Right cardiac atrium (tissue), 5 donors: ENCODE data around the gene RRAS2. TPM values are rescaled to one million over a fixed set of nuclear protein-coding genes. Genes with fewer than 3 reads are reported as not detected.

ENCODE experiments used
- ATAC-seq, 2 donors: fragments of 200-7000 bp; cut with Tn5 transposase; one replicate each; pipeline versions ENCODE4 v1.8.0 to v1.9.1; 2020; ENCODE audit warnings: moderate library complexity in 2 of 2, mild to moderate bottlenecking in 1 of 2
- DNase-seq, 3 donors: peaks; one replicate each; pipeline ENCODE4 v3.0.0-alpha.2; 2020
- H3K27ac ChIP-seq: one replicate; pipeline ENCODE4 v1.5.1; 2013; ENCODE audit warnings: mild to moderate bottlenecking, low read length, control low read depth, moderate library complexity
- H3K27me3 ChIP-seq: one replicate; pipeline ENCODE4 v1.6.1; 2013; ENCODE audit not compliant: control insufficient read depth, insufficient read depth
- H3K4me1 ChIP-seq: one replicate; pipeline ENCODE4 v1.6.1; 2013; ENCODE audit warnings: low read length; ENCODE audit not compliant: control insufficient read depth, insufficient read depth
- H3K4me3 ChIP-seq: one replicate; pipeline ENCODE4 v1.5.1; 2013; ENCODE audit warnings: low read length, control low read depth
- H3K9me3 ChIP-seq: one replicate; pipeline ENCODE4 v1.6.1; 2013; ENCODE audit warnings: low read length; ENCODE audit not compliant: control insufficient read depth
- whole genome bisulfite sequencing: extraction: QIAGEN DNeasy Blood & Tissue Kit; methylation state at CpG from one replicate; pipeline ENCODE4 v1.1.7; 2013; 5-methylcytosine and 5-hydroxymethylcytosine counted together
- intact Hi-C, 4 donors: fragments of 100-400 bp; cut with DNase I; formaldehyde crosslinking; loops; one replicate each; pipeline versions ENCODE4 v1.11.0 to v1.14.0; 2022 to 2023
- polyA plus RNA-seq: library from polyadenylated mRNA; stranded (reverse); fragments of 200-250 nt; gene quantifications from one replicate; pipeline ENCODE4 v1.2.3, GENCODE V29; 2013
- total RNA-seq, 4 donors: library from RNA; stranded (reverse); fragmentation: NEBNext Ultra II Directional; extraction: Animal tissue kit (Norgen Biotek cat#: 25700); gene quantifications; one replicate each; pipeline ENCODE4 v1.2.1, GENCODE V29; 2021
- donor health status: healthy with polysubstance abuse.
- donor health status: DM: no; HTN: yes; CAD: no.
- donor health status: DM: no; HTN: no; CAD: no.
- donor health status: DM: no; HTN: yes; CAD: no; lungs with severe emphysema.
- donor health status: DM: yes; HTN: yes; CAD: no.

Gene RRAS2
- total and polyA plus RNA-seq, 5 donors: 23.9 to 32.7 (median 28.2) TPM

- Histone ChIP-seq H3K4me1 (peaks cover 6% of the 10 kb centered on the region), H3K4me3 (no peak overlapping the region), H3K27me3 (no peaks in the 10 kb centered on the region), H3K27ac (no peak overlapping the region), H3K9me3 (no peaks in the 10 kb centered on the region)
- DNase-seq: no peak
- intact Hi-C loops: no loop called here
- 78% methylated on average over 2 of the region's 2 CpGs for WGBS
- no peak for ATAC-seq
Measured at GRCh38 chr11:14336507-14337503, 22.2 kb downstream of the RRAS2 start.

- intact Hi-C loops: no loop called here
- Histone ChIP-seq H3K4me1 (peaks cover 6% of the 10 kb centered on the region), H3K4me3 (no peak overlapping the region), H3K9me3 (no peaks in the 10 kb centered on the region), H3K27me3 (no peaks in the 10 kb centered on the region), H3K27ac (no peak overlapping the region)
- ATAC-seq: no peak
- DNase-seq: no peak
- 48% methylated on average over 1 of the region's 1 CpG for WGBS
Measured at GRCh38 chr11:14335712-14336111, 23.3 kb downstream of the RRAS2 start.

GRCh38 chr11:14334893-14335292 lies 24.1 kb downstream of the RRAS2 start:
- 82% methylated on average over 2 of the region's 2 CpGs for WGBS
- no peak for ATAC-seq
- Histone ChIP-seq H3K27ac (no peak overlapping the region), H3K9me3 (no peaks in the 10 kb centered on the region), H3K27me3 (no peaks in the 10 kb centered on the region), H3K4me1 (peaks cover 6% of the 10 kb centered on the region), H3K4me3 (no peak overlapping the region)
- intact Hi-C loops: no loop called here
- DNase-seq: no peak

DNA sequence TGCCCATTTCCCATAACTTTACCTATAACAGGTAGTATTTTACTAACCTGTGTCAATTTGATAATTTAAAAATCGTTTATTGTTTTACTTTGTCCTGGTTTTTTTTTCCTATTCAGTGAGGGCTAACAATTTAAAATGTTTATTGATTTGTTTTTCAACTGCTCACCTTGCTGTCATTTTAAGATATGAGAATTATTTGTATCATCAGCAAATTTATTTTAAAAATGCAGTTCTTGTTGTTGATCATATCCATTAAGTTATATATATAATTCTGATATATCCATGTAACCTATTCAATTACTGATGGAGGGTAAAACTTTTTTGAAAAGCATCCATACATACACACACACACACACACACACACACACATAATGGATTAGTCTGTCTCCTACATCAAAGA lies 24.8 kb downstream of the RRAS2 start:
- Histone ChIP-seq H3K4me1 (peaks cover 6% of the 10 kb centered on the region), H3K27ac (no peak overlapping the region), H3K4me3 (no peak overlapping the region), H3K27me3 (no peaks in the 10 kb centered on the region), H3K9me3 (no peaks in the 10 kb centered on the region)
- no peak for DNase-seq
- WGBS: 95% methylated on average over 1 of the region's 1 CpG
- intact Hi-C loops: no loop called here
- no peak for ATAC-seq

DNA sequence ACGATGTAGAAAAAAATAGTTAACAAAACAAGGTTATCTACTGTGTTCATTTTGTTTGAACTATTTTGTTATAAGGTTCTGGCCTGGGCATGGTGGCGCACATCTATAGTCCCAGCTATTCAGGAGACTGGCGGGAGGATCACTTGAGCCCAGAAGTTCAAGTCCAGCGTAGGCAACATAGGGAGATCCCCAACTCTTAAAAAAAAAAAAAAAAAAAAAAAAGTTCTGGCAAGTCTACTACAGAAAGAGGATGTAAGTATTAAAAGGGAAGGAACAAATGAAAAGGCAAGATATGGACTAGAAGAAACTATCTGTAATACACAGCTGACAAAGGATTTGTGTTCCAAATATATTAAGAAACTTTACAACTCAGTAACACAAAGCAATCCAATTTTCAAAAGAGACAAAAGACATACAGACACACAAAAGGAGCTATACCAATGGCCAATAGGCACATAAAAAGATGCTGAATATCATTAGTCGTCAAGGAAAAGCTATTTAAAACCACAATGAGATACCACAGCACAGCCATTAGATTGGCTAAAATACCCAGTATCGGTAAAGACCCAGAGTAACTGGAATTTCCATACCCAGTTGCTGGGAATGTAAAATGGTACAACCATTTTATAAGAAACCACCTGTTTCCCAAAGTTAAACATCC lies 27.4 kb downstream of the RRAS2 start:
- WGBS: 67% methylated on average over 6 of the region's 6 CpGs

DNA sequence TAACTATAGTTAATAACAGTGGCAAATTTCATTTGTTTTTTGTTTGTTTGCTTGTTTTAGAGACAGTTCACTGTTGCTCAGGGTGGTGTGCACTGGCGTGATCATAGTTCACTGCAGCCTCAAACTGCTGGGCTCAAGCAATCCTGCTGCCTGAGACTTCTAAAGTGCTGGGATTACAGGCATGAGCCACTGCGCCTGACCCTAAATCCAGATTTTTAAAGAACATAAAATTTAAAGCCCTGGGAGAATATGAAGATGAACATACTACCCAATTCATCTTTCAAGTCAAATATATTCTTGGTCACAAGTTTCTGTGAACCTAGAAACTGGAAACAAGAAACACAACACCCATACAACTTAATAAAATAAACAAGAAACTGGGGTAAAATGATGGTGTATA lies 28.1 kb downstream of the RRAS2 start:
- Histone ChIP-seq H3K9me3 (no peaks in the 10 kb centered on the region), H3K4me1 (peaks cover 5% of the 10 kb centered on the region), H3K27me3 (no peaks in the 10 kb centered on the region), H3K27ac (no peak overlapping the region), H3K4me3 (no peak overlapping the region)
- no peak for DNase-seq
- WGBS: 94% methylated on average over 2 of the region's 2 CpGs
- ATAC-seq: no peak
- intact Hi-C loops: no loop called here

More for the DNA sequence above, 27.4 kb downstream of the RRAS2 start:
- Histone ChIP-seq H3K4me3 (no peak overlapping the region), H3K27ac (no peak overlapping the region), H3K9me3 (no peaks in the 10 kb centered on the region), H3K4me1 (peaks cover 6% of the 10 kb centered on the region), H3K27me3 (no peaks in the 10 kb centered on the region)
- ATAC-seq (no peak), DNase-seq (no peak)
- intact Hi-C loops: no loop called here

GRCh38 chr11:14329702-14330101 lies 29.3 kb downstream of the RRAS2 start:
- intact Hi-C loops: no loop called here
- ATAC-seq (no peak), DNase-seq (no peak)
- Histone ChIP-seq H3K27me3 (no peaks in the 10 kb centered on the region), H3K4me1 (peaks cover under 1% of the 10 kb centered on the region), H3K27ac (no peak overlapping the region), H3K9me3 (no peaks in the 10 kb centered on the region), H3K4me3 (no peak overlapping the region)
- WGBS: 94% methylated on average over 2 of the region's 2 CpGs

DNA sequence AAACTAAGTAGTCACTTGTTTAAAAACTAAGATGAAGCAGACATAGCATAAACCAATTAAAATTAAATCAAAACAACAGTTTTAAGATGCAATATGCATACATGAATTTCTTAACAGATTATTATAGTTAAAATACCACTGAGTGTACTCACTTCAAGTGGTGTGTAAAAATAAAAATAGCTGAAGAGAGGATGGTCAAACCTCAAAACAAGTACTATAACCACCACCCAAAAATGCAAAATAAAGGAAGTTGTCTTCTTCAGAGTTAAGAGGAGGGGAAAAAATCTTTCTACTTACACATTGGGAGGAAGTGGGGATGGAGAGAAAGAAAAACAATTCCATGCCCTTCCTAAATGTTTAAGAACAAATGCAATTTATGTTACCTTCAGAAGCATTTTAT lies 31.9 kb downstream of the RRAS2 start:
- intact Hi-C loops: no loop called here
- Histone ChIP-seq H3K4me3 (no peak overlapping the region), H3K4me1 (peaks cover 2% of the 10 kb centered on the region), H3K27me3 (no peaks in the 10 kb centered on the region), H3K27ac (no peak overlapping the region), H3K9me3 (no peaks in the 10 kb centered on the region)
- DNase-seq (no peak), ATAC-seq (no peak)

DNA sequence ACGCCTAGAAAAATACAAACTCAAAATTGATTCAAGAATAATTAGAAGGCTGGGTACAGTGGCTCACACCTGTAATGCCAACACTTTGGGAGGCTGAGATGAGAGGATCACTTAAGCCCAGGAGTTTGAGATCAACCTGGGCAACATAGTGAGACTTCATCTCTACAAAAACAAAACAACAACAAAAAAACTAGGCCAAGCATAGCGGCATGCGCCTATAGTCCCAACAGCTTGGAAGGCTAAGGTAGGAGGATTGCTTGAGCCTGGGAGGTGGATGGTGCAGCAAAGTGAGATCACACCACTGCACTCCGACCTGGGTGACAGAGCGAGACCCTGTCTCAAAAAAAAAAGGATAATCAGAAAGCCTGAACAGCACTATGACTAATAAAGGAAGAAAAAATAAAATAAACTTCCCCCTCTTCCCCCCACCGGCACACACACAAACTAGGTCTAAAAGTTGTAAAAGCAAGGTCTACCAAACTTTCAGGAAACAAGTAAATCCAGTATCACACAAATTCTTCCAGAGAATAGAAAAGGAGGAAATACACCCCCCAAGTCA lies 35.8 kb downstream of the RRAS2 start:
- no peak for ATAC-seq
- WGBS: 85% methylated on average over 6 of the region's 6 CpGs
- intact Hi-C loops: no loop called here

DNA sequence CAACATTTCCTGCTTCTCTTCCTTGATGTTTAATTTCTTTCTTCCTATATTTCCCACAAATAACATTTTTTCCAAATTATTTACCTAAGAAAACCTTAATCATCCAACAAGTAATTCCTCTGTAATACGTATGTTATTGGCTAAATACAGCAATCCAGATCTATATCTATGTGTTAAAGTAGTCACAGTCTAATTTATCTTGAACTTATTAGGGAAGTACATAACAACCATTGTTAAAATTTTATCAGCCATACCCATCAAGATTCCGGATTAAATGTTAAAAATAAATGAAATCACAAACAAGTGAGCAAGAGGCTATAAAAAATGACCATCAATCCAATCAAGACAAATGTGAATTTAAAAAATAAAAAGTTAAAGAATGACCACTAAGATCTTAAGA lies 36.5 kb downstream of the RRAS2 start:
- intact Hi-C loops: no loop called here
- no peak overlapping the region for H3K4me3 ChIP-seq
- DNase-seq (no peak), ATAC-seq (no peak)
- peaks cover 2% of the 10 kb centered on the region for H3K4me1 ChIP-seq
- H3K27ac ChIP-seq: no peak overlapping the region
- 68% methylated on average over 2 of the region's 2 CpGs for WGBS
- no peaks in the 10 kb centered on the region for H3K27me3 ChIP-seq
- no peaks in the 10 kb centered on the region for H3K9me3 ChIP-seq

More for the DNA sequence above, 35.8 kb downstream of the RRAS2 start:
- no peaks in the 10 kb centered on the region for H3K27me3 ChIP-seq
- no peak overlapping the region for H3K4me3 ChIP-seq
- no peak overlapping the region for H3K27ac ChIP-seq
- H3K4me1 ChIP-seq: peaks cover 2% of the 10 kb centered on the region
- H3K9me3 ChIP-seq: no peaks in the 10 kb centered on the region
- no peak for DNase-seq

GRCh38 chr11:14320020-14320419 lies 39.0 kb downstream of the RRAS2 start:
- H3K4me1 ChIP-seq: peaks cover 2% of the 10 kb centered on the region
- ATAC-seq: no peak
- no peaks in the 10 kb centered on the region for H3K9me3 ChIP-seq
- 67% methylated on average over 3 of the region's 3 CpGs for WGBS
- no peak overlapping the region for H3K4me3 ChIP-seq
- intact Hi-C loops: no loop called here
- DNase-seq: no peak
- H3K27me3 ChIP-seq: no peaks in the 10 kb centered on the region
- H3K27ac ChIP-seq: no peak overlapping the region
